Measurements from ENCODE around the gene LHPP.

LHPP gene

GRCh38 chr10:124595143-124595883, 133.7 kb downstream of the LHPP start:
- no peak for DNase-seq (ENCODE audit: low read depth in 2 of 2)

GRCh38 chr10:124596116-124596785, 134.6 kb downstream of the LHPP start:
- DNase-seq (ENCODE audit: low read depth in 2 of 2): no peak

- no peak for DNase-seq (ENCODE audit: low read depth in 2 of 2)
These were observed 135.6 kb downstream of the LHPP start for GRCh38 chr10:124596962-124597845.

- DNase-seq (ENCODE audit: low read depth in 2 of 2): no peak
These were observed 136.2 kb downstream of the LHPP start for GRCh38 chr10:124597846-124598165.

GRCh38 chr10:124598196-124598595, 136.6 kb downstream of the LHPP start:
- no peak for DNase-seq (ENCODE audit: low read depth in 2 of 2)

- DNase-seq (ENCODE audit: low read depth in 2 of 2): no peak
These were observed 137.4 kb downstream of the LHPP start for GRCh38 chr10:124598773-124599587.

GRCh38 chr10:124599588-124600050, 138.0 kb downstream of the LHPP start:
- no peak for DNase-seq (ENCODE audit: low read depth in 2 of 2)

GRCh38 chr10:124600051-124600880, 138.6 kb downstream of the LHPP start:
- no peak for DNase-seq (ENCODE audit: low read depth in 2 of 2)

- no peak for DNase-seq (ENCODE audit: low read depth in 2 of 2)
These were observed 139.4 kb downstream of the LHPP start for GRCh38 chr10:124601016-124601415.

GRCh38 chr10:124601431-124602120, 140.0 kb downstream of the LHPP start:
- DNase-seq (ENCODE audit: low read depth in 2 of 2): no peak

- no peak for DNase-seq (ENCODE audit: low read depth in 2 of 2)
These were observed 140.5 kb downstream of the LHPP start for GRCh38 chr10:124602121-124602561.

GRCh38 chr10:124602646-124603365, 141.2 kb downstream of the LHPP start:
- no peak for DNase-seq (ENCODE audit: low read depth in 2 of 2)

- no peak for DNase-seq (ENCODE audit: low read depth in 2 of 2)
These were observed 142.0 kb downstream of the LHPP start for GRCh38 chr10:124603376-124604213.

GRCh38 chr10:124604214-124605000, 142.8 kb downstream of the LHPP start:
- no peak for DNase-seq (ENCODE audit: low read depth in 2 of 2)

- DNase-seq (ENCODE audit: low read depth in 2 of 2): no peak
These were observed 143.4 kb downstream of the LHPP start for GRCh38 chr10:124605001-124605370.

- no peak for DNase-seq (ENCODE audit: low read depth in 2 of 2)
These were observed 143.8 kb downstream of the LHPP start for GRCh38 chr10:124605481-124605855.

Measured in stimulated activated CD8-positive, alpha-beta memory T cell treated with anti-CD3 and anti-CD28 coated beads, Interleukin-2, amount 100 ng/mL, for 1 hour (primary cell).